Esophagus (tissue), 2 donors: ENCODE data around the gene MXI1. TPM values are rescaled to one million over a fixed set of nuclear protein-coding genes. Genes with fewer than 3 reads are reported as not detected.

Source experiments
- H3K27ac ChIP-seq, 2 donors: one replicate each; pipeline ENCODE4 v1.5.1; 2013; ENCODE audit warnings: low read depth in 2 of 2, mild to moderate bottlenecking in 2 of 2, inconsistent platforms in 1 of 2, low read length in 1 of 2, moderate library complexity in 1 of 2
- H3K27me3 ChIP-seq, 2 donors: one replicate each; pipeline ENCODE4 v1.6.1; 2013; ENCODE audit warnings: low read length in 2 of 2, control low read depth in 1 of 2, mild to moderate bottlenecking in 1 of 2; ENCODE audit not compliant: insufficient read depth in 2 of 2, control insufficient read depth in 1 of 2
- H3K36me3 ChIP-seq, 2 donors: one replicate each; pipeline ENCODE4 v1.6.1; 2013; ENCODE audit warnings: low read length in 1 of 2; ENCODE audit not compliant: control insufficient read depth in 2 of 2, insufficient read depth in 2 of 2
- H3K4me1 ChIP-seq, 2 donors: one replicate each; pipeline ENCODE4 v1.6.1; 2013; ENCODE audit warnings: low read length in 1 of 2; ENCODE audit not compliant: control insufficient read depth in 2 of 2, insufficient read depth in 2 of 2
- H3K4me3 ChIP-seq, 2 donors: one replicate each; pipeline ENCODE4 v1.5.1; 2013; ENCODE audit warnings: low read length in 2 of 2, mild to moderate bottlenecking in 2 of 2, low read depth in 1 of 2, moderate library complexity in 1 of 2
- H3K9me3 ChIP-seq, 2 donors: one replicate each; pipeline ENCODE4 v1.6.1; 2013; ENCODE audit warnings: mild to moderate bottlenecking in 2 of 2, low read depth in 1 of 2, low read length in 1 of 2, moderate library complexity in 1 of 2; ENCODE audit not compliant: control insufficient read depth in 2 of 2, insufficient read depth in 1 of 2
- WGBS, 2 donors: extraction: QIAGEN DNeasy Blood & Tissue Kit; methylation state at CpG; one replicate each; pipeline ENCODE4 v1.1.7; 2013; 5-methylcytosine and 5-hydroxymethylcytosine counted together
- polyA plus RNA-seq, 2 donors: library from polyadenylated mRNA; stranded (reverse); fragments of 200-250 nt; gene quantifications; one replicate each; pipeline ENCODE4 v1.2.3, GENCODE V29; 2013
- donor health status: healthy with polysubstance abuse.
- donor health status: Bipolar disorder and iron deficiency.

MXI1 gene
- polyA plus RNA-seq, 2 donors = 18.4 to 25.9 TPM

DNA sequence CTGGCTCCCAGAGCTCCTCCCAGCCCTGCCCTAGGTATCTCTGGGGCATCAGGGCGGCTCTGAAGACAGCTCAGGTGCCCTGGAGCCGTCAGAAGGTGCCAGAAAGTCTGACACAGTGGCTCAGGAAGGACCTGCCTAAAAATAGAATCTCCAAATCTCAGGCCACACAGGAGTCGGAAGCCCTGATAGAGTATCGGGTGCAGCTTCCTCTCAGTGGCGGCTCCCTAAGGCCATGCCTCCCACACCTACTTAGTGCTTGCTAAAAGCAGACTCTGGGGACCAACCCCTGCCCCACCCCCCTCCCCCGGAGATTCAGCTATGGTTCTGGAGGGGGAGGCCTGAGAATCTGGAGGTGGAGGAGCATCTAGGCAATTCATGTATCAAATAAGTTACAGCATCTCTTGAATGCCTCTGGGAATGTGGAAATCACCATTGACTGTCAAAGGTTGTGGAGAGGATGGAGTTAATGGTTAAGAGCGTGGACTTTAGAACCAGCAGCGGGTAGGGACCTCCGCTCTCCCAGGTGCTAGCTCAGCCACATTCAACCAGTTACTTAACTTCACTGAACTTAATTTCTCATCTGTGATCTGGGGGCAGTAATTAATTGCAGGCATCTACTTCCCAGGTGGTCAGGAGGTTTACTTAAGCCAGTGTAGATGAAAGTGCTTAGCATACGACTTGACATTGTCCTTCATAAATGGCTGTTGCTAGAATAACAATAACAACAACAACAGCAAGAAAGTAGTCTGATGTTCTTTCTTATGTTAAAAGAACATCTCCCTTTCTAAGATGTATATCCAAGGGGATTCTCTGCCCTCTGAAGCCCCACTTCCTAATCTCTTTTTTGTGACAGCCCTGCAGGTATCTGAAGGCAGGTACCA lies 38.6 kb upstream of the MXI1 start:
- no peak overlapping the region for H3K27ac ChIP-seq
- no peak overlapping the region for H3K4me3 ChIP-seq
- H3K36me3 ChIP-seq = no peaks in the 10 kb centered on the region
- H3K27me3 ChIP-seq = no peaks in the 10 kb centered on the region
- WGBS, 2 donors = 15 to 21% methylated on average over 10 of the region's 10 CpGs
- no peaks in the 10 kb centered on the region for H3K9me3 ChIP-seq
- no peaks in the 10 kb centered on the region for H3K4me1 ChIP-seq

DNA sequence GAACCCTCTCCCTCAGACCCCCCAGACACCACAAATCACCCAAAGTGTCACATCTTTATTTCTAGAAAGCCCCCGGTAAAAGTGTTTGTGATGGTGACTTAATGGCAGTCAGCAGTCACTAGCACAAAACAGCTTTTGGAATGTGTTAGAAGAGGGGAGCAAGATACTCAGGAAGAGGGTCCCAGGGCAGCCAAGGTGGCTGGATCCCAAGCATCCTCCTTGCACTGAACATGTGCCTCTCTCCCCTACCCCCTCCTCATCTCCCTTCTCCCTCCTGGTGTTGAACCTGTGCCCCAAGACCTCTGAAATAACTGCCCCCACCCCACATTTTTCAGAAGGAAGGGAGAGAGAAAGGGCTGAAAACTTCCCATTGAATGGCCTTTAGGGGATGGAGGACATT lies 37.8 kb upstream of the MXI1 start:
- no peak overlapping the region for H3K27ac ChIP-seq
- H3K4me3 ChIP-seq = no peak overlapping the region
- H3K4me1 ChIP-seq = no peaks in the 10 kb centered on the region
- H3K27me3 ChIP-seq = no peaks in the 10 kb centered on the region
- 40 to 42% methylated on average over 1 of the region's 1 CpG for whole genome bisulfite sequencing, 2 donors
- H3K36me3 ChIP-seq = no peaks in the 10 kb centered on the region
- no peaks in the 10 kb centered on the region for H3K9me3 ChIP-seq

DNA sequence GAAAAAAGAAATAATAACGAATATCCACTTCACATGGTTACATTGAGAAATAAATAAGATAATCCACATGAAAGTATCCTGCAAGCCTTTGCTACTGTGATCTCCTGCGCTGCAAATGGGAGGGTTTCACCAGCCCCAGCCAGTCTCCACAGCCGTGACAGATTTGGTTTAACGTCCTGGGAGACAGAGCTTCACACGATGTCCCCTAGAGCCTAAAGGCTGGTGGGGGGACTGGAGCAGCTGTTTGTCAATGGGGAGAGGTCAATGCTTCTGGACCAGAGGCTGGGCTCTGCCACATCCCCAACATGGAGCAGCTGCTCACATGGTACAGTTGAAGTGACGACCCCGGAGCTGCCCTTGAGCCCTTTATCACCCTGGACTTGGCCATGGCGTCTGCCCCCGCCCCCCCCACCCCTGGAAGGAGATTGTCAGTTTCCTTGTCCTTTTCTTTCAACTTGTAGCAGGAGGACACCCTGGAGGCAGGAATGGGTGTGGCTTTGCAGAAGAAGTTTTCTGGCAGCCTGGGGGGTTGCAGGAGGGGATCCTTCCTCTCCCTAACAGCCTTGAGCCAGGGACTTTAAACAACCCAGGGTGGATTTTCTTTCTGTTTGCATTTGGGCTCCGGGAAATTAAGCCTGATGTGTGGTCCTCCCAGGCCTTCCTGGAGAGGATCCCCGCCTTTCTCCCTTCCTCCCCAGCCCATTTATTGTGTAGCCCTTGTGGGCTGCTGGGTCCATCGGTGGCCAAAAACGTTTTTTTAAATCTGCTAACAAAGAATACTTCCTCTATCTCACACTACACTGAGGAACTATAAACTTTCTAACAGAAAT lies 37.0 kb upstream of the MXI1 start:
- 9 to 11% methylated on average over 13 of the region's 13 CpGs for WGBS, 2 donors
- Histone ChIP-seq H3K27me3 (no peaks in the 10 kb centered on the region), H3K4me1 (no peaks in the 10 kb centered on the region), H3K36me3 (no peaks in the 10 kb centered on the region), H3K4me3 (no peak overlapping the region), H3K9me3 (no peaks in the 10 kb centered on the region), H3K27ac (no peak overlapping the region)

- 54 to 58% methylated on average over 6 of the region's 6 CpGs for WGBS, 2 donors
- Histone ChIP-seq H3K27me3 (no peaks in the 10 kb centered on the region), H3K27ac (no peak overlapping the region), H3K36me3 (no peaks in the 10 kb centered on the region), H3K9me3 (no peaks in the 10 kb centered on the region), H3K4me1 (no peaks in the 10 kb centered on the region), H3K4me3 (no peak overlapping the region)
Observed at GRCh38 chr10:110171032-110171431, 36.4 kb upstream of the MXI1 start.

GRCh38 chr10:110172155-110172554 lies 35.2 kb upstream of the MXI1 start:
- H3K27me3 ChIP-seq = no peaks in the 10 kb centered on the region
- 75 to 81% methylated on average over 5 of the region's 5 CpGs for WGBS, 2 donors
- no peak overlapping the region for H3K4me3 ChIP-seq
- H3K9me3 ChIP-seq = no peaks in the 10 kb centered on the region
- H3K4me1 ChIP-seq = no peaks in the 10 kb centered on the region
- no peak overlapping the region for H3K27ac ChIP-seq
- H3K36me3 ChIP-seq = no peaks in the 10 kb centered on the region

DNA sequence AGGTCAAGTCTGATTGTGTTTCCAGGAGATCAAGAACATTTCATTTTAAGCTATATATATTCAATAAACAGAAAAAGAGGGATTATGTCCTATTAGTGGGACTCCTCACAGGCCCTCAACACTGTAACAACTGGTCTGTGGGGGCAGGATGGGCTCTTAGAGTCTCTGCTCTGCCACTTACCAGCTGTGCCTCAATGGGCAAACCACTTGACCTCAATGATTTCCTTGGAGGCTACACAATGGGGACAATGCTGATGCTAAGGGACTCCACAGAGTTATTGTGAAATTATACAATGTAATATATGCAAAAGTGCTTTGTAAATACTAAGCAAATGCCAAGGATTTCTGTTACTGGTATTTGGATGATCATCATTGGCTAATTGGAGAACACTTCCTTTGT lies 33.2 kb upstream of the MXI1 start:
- H3K4me1 ChIP-seq = no peaks in the 10 kb centered on the region
- no peak overlapping the region for H3K27ac ChIP-seq
- no peaks in the 10 kb centered on the region for H3K9me3 ChIP-seq
- no peaks in the 10 kb centered on the region for H3K27me3 ChIP-seq
- no peak overlapping the region for H3K4me3 ChIP-seq
- no peaks in the 10 kb centered on the region for H3K36me3 ChIP-seq

DNA sequence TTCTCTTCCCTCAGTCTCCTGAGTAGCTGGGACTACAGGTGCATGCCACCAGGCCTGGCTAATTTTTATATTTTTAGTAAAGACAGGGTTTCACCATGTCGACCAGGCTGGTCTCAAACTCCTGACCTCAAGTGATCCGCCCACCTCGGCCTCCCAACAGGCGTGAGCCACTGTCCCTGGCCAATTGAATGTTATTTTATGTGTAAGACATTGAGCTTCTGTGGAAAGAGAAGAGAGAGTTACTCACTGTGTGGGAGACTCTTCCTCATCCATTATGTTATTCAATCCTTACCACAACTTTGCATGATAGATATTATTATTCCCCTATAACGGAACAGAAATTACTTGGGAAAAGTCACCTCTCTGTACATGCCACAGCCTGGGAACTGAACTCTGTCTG lies 32.6 kb upstream of the MXI1 start:
- no peaks in the 10 kb centered on the region for H3K4me1 ChIP-seq
- H3K27me3 ChIP-seq = no peaks in the 10 kb centered on the region
- no peak overlapping the region for H3K27ac ChIP-seq
- no peaks in the 10 kb centered on the region for H3K36me3 ChIP-seq
- WGBS, 2 donors = 93 to 95% methylated on average over 5 of the region's 5 CpGs
- no peak overlapping the region for H3K4me3 ChIP-seq
- H3K9me3 ChIP-seq = no peaks in the 10 kb centered on the region

DNA sequence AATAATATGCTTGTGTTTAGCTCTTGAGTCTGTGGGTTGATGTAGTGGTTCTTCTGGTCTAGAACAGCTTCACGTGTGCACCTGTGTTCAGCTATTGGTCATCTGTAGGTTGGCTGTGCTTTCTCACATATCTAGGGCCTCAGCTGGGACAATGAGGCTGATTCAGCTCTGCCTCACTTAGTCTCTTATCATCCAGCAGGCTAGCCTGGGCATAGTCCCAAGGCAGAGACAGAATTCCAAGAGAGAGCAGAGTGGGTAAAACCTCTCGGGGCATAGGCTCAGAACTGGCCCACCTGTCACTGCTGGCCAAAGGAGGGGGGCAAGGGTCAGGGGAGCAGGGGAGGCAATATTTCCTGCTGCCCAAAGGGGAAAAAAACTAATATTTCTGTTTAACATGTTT lies 32.0 kb upstream of the MXI1 start:
- Histone ChIP-seq H3K9me3 (no peaks in the 10 kb centered on the region), H3K36me3 (no peaks in the 10 kb centered on the region), H3K4me1 (no peaks in the 10 kb centered on the region), H3K4me3 (no peak overlapping the region), H3K27ac (no peak overlapping the region), H3K27me3 (no peaks in the 10 kb centered on the region)
- 70 to 82% methylated on average over 2 of the region's 2 CpGs for WGBS, 2 donors

GRCh38 chr10:110176141-110177030 lies 31.0 kb upstream of the MXI1 start:
- 60 to 61% methylated on average over 19 of the region's 19 CpGs for WGBS, 2 donors
- Histone ChIP-seq H3K27me3 (no peaks in the 10 kb centered on the region), H3K4me1 (no peaks in the 10 kb centered on the region), H3K4me3 (no peak overlapping the region), H3K36me3 (no peaks in the 10 kb centered on the region), H3K27ac (no peak overlapping the region), H3K9me3 (no peaks in the 10 kb centered on the region)
